HepG2 (cell line): ENCODE results near the gene NUP155. TPM values are rescaled to one million over a fixed set of nuclear protein-coding genes. Genes with fewer than 3 reads are reported as not detected.

ENCODE experiments used
- ETV6 ChIP-seq: sonication (generic); formaldehyde crosslinking; conservative IDR thresholded peaks from 2 replicates; pipeline ENCODE4 v1.4.0; 2020; ENCODE audit warnings: missing genetic modification reagents
- MXD1 ChIP-seq: sonication (generic); formaldehyde crosslinking; IDR thresholded peaks from 2 replicates; pipeline ENCODE4 v1.4.0; 2020; ENCODE audit warnings: mild to moderate bottlenecking, missing genetic modification reagents
- RERE ChIP-seq: IDR thresholded peaks from 2 replicates; pipeline ENCODE4 v1.6.1; 2016; ENCODE audit warnings: low read depth, missing genetic modification reagents, missing compliant biosample characterization
- ZBTB40 ChIP-seq, 2 experiments: fragments of 450-650 bp in 1 of 2; sonication (generic) in 1 of 2; formaldehyde crosslinking in 1 of 2; IDR thresholded peaks; 2 replicates each; pipeline versions ENCODE4 v1.6.1 to v1.8.0; 2016 to 2022; ENCODE audit warnings: antibody characterized with exemption in 1 of 2, mild to moderate bottlenecking in 1 of 2, missing genetic modification reagents in 1 of 2
- polyA plus RNA-seq, 8 experiments: library from polyadenylated mRNA; depleted of rRNA in 3 of 8; stranded (reverse) in 7 of 8; unstranded in 1 of 8; fragments of >200 nt; fragmentation: Illumina TruSeq in 4 of 8; extraction: Trizol in 4 of 8; gene quantifications; 2 replicates each; pipeline versions ENCODE4 v1.2.1 to v1.2.3, GENCODE V29; 2011 to 2016; ENCODE audit warnings: low read depth in 4 of 8, missing spikeins in 1 of 8, mixed read lengths in 1 of 8; ENCODE audit not compliant: insufficient read depth in 1 of 8
- total RNA-seq, 5 experiments: library from RNA; depleted of rRNA; stranded (reverse); fragments of >200 nt; fragmentation: Illumina TruSeq; extraction: Trizol; gene quantifications; 2 replicates each; pipeline ENCODE4 v1.2.3, GENCODE V29; 2016; ENCODE audit warnings: low read depth in 1 of 5

NUP155 gene
- total and polyA plus RNA-seq, 2 of the 13 experiments (the other 11 are each of a cell fraction or from before 2014, with no cell fraction given), result 13.0 to 57.4 TPM

- no peak for TF ChIP-seq ZBTB40 (IDR thresholded peaks at IDR 0.05)
- no peak for TF ChIP-seq ZBTB40 (CRISPR knock-in tag; IDR thresholded peaks at IDR 0.05)
- TF ChIP-seq MXD1, result no peak
- no peak for TF ChIP-seq RERE (CRISPR knock-in tag)
- no peak for TF ChIP-seq ETV6 (CRISPR knock-in tag)
Observed at GRCh38 chr5:37319037-37319782, 51.7 kb downstream of the NUP155 start (continued).
